Measurements from ENCODE around the gene POLR1B.
"Not testable (repeated sequence)": the region's sequence is repeated elsewhere in the genome, so short reads cannot be mapped to it uniquely, and the experiment has no call there.

POLR1B gene, protein sequence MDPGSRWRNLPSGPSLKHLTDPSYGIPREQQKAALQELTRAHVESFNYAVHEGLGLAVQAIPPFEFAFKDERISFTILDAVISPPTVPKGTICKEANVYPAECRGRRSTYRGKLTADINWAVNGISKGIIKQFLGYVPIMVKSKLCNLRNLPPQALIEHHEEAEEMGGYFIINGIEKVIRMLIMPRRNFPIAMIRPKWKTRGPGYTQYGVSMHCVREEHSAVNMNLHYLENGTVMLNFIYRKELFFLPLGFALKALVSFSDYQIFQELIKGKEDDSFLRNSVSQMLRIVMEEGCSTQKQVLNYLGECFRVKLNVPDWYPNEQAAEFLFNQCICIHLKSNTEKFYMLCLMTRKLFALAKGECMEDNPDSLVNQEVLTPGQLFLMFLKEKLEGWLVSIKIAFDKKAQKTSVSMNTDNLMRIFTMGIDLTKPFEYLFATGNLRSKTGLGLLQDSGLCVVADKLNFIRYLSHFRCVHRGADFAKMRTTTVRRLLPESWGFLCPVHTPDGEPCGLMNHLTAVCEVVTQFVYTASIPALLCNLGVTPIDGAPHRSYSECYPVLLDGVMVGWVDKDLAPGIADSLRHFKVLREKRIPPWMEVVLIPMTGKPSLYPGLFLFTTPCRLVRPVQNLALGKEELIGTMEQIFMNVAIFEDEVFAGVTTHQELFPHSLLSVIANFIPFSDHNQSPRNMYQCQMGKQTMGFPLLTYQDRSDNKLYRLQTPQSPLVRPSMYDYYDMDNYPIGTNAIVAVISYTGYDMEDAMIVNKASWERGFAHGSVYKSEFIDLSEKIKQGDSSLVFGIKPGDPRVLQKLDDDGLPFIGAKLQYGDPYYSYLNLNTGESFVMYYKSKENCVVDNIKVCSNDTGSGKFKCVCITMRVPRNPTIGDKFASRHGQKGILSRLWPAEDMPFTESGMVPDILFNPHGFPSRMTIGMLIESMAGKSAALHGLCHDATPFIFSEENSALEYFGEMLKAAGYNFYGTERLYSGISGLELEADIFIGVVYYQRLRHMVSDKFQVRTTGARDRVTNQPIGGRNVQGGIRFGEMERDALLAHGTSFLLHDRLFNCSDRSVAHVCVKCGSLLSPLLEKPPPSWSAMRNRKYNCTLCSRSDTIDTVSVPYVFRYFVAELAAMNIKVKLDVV

GRCh38 chr2:112542123-112542983 is at the start of gene POLR1B:
POLR1B (plus strand) TSS chr2:112542465; CDS start chr2:112542495, 30 bp downstream.
- H3K27ac Mint-ChIP-seq = no peak within 1 kb of the TSS
- ATAC-seq = peak; percentile 89
- H3K4me1 Mint-ChIP-seq = peaks cover 9% of the 10 kb centered on the region
- no peaks in the 10 kb centered on the region for H3K9me3 Mint-ChIP-seq
- H3K36me3 Mint-ChIP-seq = peaks cover 38% of the 10 kb centered on the region
- DNase-seq (ENCODE audit: low spot score in 2 of 2) = peak; percentile 68 to 94
- H3K4me3 Mint-ChIP-seq = no peak within 1 kb of the TSS

GRCh38 chr2:112493048-112493447 is 49.2 kb upstream of the POLR1B start:
- no peaks in the 10 kb centered on the region for H3K9me3 Mint-ChIP-seq
- H3K27ac Mint-ChIP-seq = no peak overlapping the region
- ATAC-seq (no peak), DNase-seq (ENCODE audit: low spot score in 2 of 2) (no peak)
- peaks cover 13% of the 10 kb centered on the region for H3K36me3 Mint-ChIP-seq
- H3K4me1 Mint-ChIP-seq = no peaks in the 10 kb centered on the region
- H3K4me3 Mint-ChIP-seq = no peak overlapping the region

DNA sequence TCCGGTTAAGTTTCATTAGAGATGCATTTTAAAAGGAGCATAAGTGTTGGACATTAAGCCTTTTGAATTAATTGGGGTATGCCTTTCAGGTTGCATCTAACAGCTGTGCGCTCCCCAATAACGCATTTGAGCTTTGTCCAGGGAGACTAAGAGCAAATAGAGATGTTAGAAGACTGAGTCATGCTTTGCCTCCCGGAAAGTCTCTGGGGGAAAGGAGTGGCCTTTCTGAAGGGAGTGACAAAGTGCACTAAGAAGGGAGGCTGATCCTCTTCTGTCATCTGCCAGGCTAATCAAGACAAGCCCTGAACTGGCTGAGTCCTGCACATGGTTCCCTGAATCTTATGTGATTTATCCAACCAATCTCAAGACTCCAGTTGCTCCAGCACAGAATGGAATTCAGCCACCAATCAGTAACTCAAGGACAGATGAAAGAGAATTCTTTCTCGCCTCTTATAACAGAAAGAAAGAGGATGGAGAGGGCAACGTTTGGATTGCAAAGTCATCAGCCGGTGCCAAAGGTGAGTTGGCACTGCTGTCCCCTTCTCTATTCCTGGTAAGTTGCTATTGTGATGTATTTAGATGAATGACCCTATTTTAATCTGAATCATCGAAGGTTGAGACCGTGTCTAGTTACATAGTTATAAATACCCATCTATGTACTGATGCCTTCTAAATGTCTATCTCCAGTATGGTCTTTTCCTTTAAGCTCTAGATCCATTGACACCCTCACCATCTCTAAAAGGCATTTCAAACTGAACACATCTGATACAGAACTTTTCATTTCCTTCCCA is 48.2 kb upstream of the POLR1B start:
- Mint-ChIP-seq H3K27ac (no peak overlapping the region), H3K9me3 (no peaks in the 10 kb centered on the region), H3K4me1 (no peaks in the 10 kb centered on the region), H3K4me3 (no peak overlapping the region), H3K36me3 (peaks cover 13% of the 10 kb centered on the region)
- DNase-seq (ENCODE audit: low spot score in 2 of 2) = no peak
- no peak for ATAC-seq

GRCh38 chr2:112494828-112495227 is 47.4 kb upstream of the POLR1B start:
- peaks cover 13% of the 10 kb centered on the region for H3K36me3 Mint-ChIP-seq
- no peaks in the 10 kb centered on the region for H3K4me1 Mint-ChIP-seq
- no peak for DNase-seq (ENCODE audit: low spot score in 2 of 2)
- H3K4me3 Mint-ChIP-seq = no peak overlapping the region
- H3K27ac Mint-ChIP-seq = no peak overlapping the region
- no peaks in the 10 kb centered on the region for H3K9me3 Mint-ChIP-seq
- ATAC-seq = no peak

DNA sequence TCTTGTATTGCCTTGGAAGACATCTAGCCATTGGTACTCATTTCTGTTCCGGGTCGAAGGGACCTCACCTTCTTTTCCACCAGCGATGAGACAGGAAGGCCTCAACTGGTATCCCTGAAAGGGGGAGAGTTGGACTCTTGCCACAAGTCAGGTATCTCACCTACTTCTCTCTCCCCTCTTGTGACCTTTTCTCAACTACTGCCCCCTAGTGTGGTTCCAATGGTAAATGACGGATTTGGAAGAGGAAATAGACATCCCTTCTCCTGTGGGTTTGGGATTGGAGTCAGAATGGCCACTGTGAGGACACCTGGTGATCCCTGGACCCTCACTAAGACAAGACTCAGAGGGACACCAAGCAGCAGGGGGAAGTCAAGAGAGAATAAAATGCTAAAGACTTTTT is 46.4 kb upstream of the POLR1B start:
- H3K36me3 Mint-ChIP-seq = peaks cover 13% of the 10 kb centered on the region
- ATAC-seq; H3K9me3 Mint-ChIP-seq; H3K4me3 Mint-ChIP-seq; DNase-seq (ENCODE audit: low spot score in 2 of 2); H3K4me1 Mint-ChIP-seq; H3K27ac Mint-ChIP-seq: not testable (repeated sequence)

- H3K4me3 Mint-ChIP-seq = not testable (repeated sequence)
Observed at GRCh38 chr2:112500850-112501484, 41.3 kb upstream of the POLR1B start.

DNA sequence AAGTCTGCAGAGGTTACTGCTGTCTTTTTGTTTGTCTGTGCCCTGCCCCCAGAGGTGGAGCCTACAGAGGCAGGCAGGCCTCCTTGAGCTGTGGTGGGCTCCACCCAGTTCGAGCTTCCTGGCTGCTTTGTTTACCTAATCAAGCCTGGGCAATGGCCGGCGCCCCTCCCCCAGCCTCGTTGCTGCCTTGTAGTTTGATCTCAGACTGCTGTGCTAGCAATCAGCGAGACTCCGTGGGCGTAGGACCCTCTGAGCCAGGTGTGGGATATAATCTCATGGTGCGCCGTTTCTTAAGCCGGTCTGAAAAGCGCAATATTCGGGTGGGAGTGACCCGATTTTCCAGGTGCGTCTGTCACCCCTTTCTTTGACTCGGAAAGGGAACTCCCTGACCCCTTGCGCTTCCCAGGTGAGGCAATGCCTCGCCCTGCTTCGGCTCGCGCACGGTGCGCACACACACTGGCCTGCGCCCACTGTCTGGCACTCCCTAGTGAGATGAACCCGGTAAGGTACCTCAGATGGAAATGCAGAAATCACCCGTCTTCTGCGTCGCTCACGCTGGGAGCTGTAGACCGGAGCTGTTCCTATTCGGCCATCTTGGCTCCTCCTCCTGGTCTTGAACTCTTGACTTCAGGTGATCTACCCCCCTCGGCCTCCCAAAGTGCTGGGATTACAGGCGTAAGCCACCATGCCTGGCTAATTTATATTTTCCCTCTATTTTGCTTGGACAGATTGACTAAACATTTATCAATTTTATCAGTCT is 32.8 kb upstream of the POLR1B start:
- Mint-ChIP-seq H3K27ac (peak overlapping the region; percentile 13), H3K4me1 (peaks cover 10% of the 10 kb centered on the region), H3K36me3 (peaks cover 20% of the 10 kb centered on the region)
- not testable (repeated sequence) for ATAC-seq; H3K9me3 Mint-ChIP-seq; H3K4me3 Mint-ChIP-seq; DNase-seq (ENCODE audit: low spot score in 2 of 2)

More at GRCh38 chr2:112500850-112501484, 41.3 kb upstream of the POLR1B start:
- not testable (repeated sequence) for DNase-seq (ENCODE audit: low spot score in 2 of 2); H3K9me3 Mint-ChIP-seq; H3K4me1 Mint-ChIP-seq; H3K27ac Mint-ChIP-seq
- peaks cover 24% of the 10 kb centered on the region for H3K36me3 Mint-ChIP-seq
- ATAC-seq = peak; percentile 65

- Mint-ChIP-seq H3K36me3 (peaks cover 52% of the 10 kb centered on the region), H3K4me3 (no peak overlapping the region), H3K27ac (no peak overlapping the region), H3K4me1 (no peaks in the 10 kb centered on the region), H3K9me3 (no peaks in the 10 kb centered on the region)
- DNase-seq (ENCODE audit: low spot score in 2 of 2) = no peak
- no peak for ATAC-seq
Observed at GRCh38 chr2:112516801-112517200, 25.5 kb upstream of the POLR1B start.

- DNase-seq (ENCODE audit: low spot score in 2 of 2) = no peak
- Mint-ChIP-seq H3K4me1 (peaks cover 7% of the 10 kb centered on the region), H3K9me3 (no peaks in the 10 kb centered on the region), H3K27ac (no peak overlapping the region), H3K4me3 (no peak overlapping the region), H3K36me3 (peaks cover 60% of the 10 kb centered on the region)
- ATAC-seq = no peak
Observed at GRCh38 chr2:112518807-112519206, 23.5 kb upstream of the POLR1B start.

GRCh38 chr2:112519506-112519905 is 22.8 kb upstream of the POLR1B start:
- H3K27ac Mint-ChIP-seq = no peak overlapping the region
- H3K9me3 Mint-ChIP-seq = no peaks in the 10 kb centered on the region
- H3K4me1 Mint-ChIP-seq = peaks cover 7% of the 10 kb centered on the region
- H3K36me3 Mint-ChIP-seq = peaks cover 60% of the 10 kb centered on the region
- DNase-seq (ENCODE audit: low spot score in 2 of 2) (no peak), ATAC-seq (no peak)
- H3K4me3 Mint-ChIP-seq = no peak overlapping the region

DNA sequence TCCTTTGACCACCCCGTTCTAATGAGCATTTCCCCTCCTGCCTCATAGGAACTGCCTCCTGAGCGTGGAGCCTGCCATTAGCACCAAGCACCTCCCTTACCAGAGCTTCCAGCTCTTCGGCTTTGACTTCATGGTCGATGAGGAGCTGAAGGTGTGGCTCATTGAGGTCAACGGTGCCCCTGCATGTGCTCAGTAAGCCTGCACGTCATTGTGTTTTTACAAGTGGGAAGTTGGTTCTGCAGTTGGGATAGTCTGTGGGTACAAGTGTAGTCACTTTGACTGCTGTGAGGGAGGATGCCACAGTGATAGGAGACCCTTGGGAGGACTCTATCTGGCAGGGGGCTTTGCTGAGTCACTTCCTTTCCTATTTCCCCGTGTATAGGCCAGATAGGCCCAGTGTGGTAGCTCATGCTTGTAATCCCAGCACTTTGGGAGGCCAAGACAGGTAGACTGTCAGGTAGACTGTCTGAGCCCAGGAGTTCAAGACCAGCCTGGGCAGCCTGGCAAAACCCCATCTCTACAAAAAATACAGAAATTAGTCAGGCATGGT is 22.0 kb upstream of the POLR1B start:
- Mint-ChIP-seq H3K4me1 (peaks cover 7% of the 10 kb centered on the region), H3K27ac (peak overlapping the region; percentile 67), H3K9me3 (no peaks in the 10 kb centered on the region), H3K4me3 (no peak overlapping the region), H3K36me3 (peaks cover 57% of the 10 kb centered on the region)
- ATAC-seq (no peak), DNase-seq (ENCODE audit: low spot score in 2 of 2) (no peak)

DNA sequence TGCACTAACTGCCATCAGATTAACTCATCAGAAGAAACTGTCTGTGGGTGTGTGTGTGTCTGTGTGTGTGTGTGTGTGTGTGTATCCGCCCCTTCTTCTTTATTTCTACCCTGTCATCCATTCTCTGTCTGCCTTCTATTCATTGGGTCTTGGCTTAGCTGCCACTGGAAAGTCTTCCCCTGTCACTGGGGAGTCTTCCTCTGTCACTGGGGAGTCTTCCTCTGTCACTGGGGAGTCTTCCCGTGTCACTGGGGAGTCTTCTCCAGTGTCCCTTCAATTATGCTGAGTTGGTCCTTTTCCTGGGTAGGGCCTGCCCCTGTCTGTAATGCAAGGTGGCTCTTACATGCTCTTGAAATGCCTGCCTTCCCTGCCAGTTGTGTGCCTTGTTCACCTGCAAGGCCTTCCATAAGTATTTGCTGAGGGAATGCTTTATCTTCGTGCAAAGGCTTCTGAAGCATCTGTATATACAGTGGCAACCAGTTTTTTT is 18.9 kb upstream of the POLR1B start:
- H3K9me3 Mint-ChIP-seq = no peaks in the 10 kb centered on the region

DNA sequence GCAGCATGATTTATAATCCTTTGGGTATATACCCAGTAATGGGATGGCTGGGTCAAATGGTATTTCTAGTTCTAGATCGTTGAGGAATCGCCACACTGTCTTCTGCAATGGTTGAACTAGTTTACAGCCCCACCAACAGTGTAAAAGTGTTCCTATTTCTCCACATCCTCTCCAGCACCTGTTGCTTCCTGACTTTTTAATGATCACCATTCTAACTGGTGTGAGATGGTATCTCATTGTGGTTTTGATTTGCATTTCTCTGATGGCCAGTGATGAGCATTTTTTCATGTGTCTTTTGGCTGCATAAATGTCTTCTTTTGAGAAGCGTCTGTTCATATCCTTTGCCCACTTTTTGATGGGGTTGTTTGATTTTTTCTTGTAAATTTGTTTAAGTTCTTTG is 18.0 kb upstream of the POLR1B start:
- DNase-seq (ENCODE audit: low spot score in 2 of 2); H3K9me3 Mint-ChIP-seq; ATAC-seq; H3K4me3 Mint-ChIP-seq; H3K27ac Mint-ChIP-seq; H3K4me1 Mint-ChIP-seq: not testable (repeated sequence)
- H3K36me3 Mint-ChIP-seq = peaks cover 57% of the 10 kb centered on the region

More for the DNA sequence above, 18.9 kb upstream of the POLR1B start:
- Mint-ChIP-seq H3K36me3 (peaks cover 58% of the 10 kb centered on the region), H3K4me1 (peaks cover 7% of the 10 kb centered on the region), H3K4me3 (no peak overlapping the region), H3K27ac (no peak overlapping the region)
- DNase-seq (ENCODE audit: low spot score in 2 of 2) = no peak
- no peak for ATAC-seq
